GM12892 (cell line): ENCODE results near the gene TXNL1.
"Not testable (repeated sequence)": the region's sequence is repeated elsewhere in the genome, so short reads cannot be mapped to it uniquely, and the experiment has no call there.

Experiments used
- DNase-seq: peaks from one replicate; pipeline ENCODE4 v3.0.0; 2011; ENCODE audit not compliant: insufficient read length
- FAIRE-seq: peaks from 2 replicates; lab custom pipeline; 2011; peaks lifted over from hg19 to GRCh38; lab: Jason Lieb, UNC
- POLR2A ChIP-seq: IDR thresholded peaks from 2 replicates; pipeline ENCODE4 v1.6.1; 2011; ENCODE audit warnings: low read depth, low read length, control low read depth
- POLR2AphosphoS5 ChIP-seq: IDR thresholded peaks from 2 replicates; pipeline ENCODE4 v1.6.1; 2011; ENCODE audit warnings: low read depth, low read length, control low read depth
- TAF1 ChIP-seq: IDR thresholded peaks from 2 replicates; pipeline ENCODE4 v1.6.1; 2011; ENCODE audit warnings: low read depth, mild to moderate bottlenecking, control low read depth, low read length, borderline replicate concordance

Gene TXNL1

GRCh38 chr18:56659111-56659510 is 20.7 kb upstream of the TXNL1 start:
- FAIRE-seq (no peak), DNase-seq (no peak)

GRCh38 chr18:56658261-56658660 is 19.9 kb upstream of the TXNL1 start:
- DNase-seq = no peak
- FAIRE-seq = no peak
- TF ChIP-seq POLR2AphosphoS5 (no peak), TAF1 (no peak), POLR2A (no peak)

More at GRCh38 chr18:56659111-56659510, 20.7 kb upstream of the TXNL1 start:
- TF ChIP-seq POLR2A = no peak

DNA sequence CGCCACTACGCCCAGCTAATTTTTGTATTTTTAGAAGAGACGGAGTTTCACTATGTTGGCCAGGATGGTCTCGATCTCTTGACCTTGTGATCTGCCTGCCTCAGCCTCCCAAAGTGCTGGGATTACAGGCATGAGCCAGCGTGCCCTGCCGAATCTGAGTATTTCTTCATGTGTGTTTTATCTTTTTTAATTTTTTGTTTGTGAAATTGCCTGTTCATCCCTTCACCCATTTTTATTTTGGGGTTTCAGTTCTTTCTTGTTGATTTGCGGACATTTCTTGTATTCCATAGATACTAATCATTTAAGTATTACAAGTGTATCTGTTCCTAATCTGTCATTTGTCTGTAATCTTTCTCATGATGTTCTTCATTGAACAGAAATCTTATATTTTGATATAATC is 15.9 kb upstream of the TXNL1 start:
- DNase-seq, FAIRE-seq: not testable (repeated sequence)

DNA sequence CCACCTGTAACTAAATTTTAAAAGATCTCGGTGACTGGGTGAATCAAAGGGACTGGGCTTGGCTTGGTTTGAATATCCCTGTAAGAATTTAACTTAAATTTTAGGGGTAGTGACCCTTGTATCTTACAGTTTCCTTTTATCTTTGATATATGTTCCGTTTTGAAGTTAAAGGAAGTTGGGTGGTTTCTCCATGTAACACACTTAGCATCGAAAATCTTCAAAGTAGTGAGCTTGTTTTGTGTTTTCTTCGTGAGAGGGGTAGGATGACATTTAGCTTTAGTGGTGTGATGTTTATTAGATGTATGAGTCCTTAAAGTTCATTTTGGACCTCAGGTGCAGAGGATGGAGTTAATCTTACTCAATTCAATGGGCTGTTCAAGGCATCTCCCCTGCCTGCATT is 14.4 kb upstream of the TXNL1 start:
- DNase-seq (no peak), FAIRE-seq (no peak)
- TF ChIP-seq POLR2AphosphoS5 (no peak), TAF1 (no peak), POLR2A (no peak)

DNA sequence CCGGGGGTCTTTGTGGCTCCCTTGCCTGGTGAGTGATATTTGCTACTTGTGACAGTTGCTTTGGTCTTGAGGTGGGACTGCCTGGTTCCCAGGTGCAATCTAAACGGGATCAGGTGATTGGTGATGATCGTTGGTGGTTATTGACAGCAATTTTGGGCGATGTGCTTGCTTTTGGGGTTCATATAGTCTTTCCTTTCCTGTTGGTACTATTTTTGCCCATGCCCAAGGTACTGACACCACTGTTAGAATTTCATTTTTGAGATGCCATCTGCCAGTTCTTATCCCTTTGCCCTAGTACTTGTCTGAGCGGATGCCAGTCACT is 13.3 kb upstream of the TXNL1 start:
- TF ChIP-seq POLR2A (no peak), POLR2AphosphoS5 (no peak), TAF1 (no peak)
- FAIRE-seq (no peak), DNase-seq (no peak)

GRCh38 chr18:56650944-56651770 is 12.8 kb upstream of the TXNL1 start, which contains the start of gene WDR7:
Gene WDR7, plus strand, starts transcription at chr18:56651359. Its CDS starts 21,157 bp downstream, at chr18:56672516.
- TF ChIP-seq POLR2A (peak; percentile 72; the same call in 1 of the 2 replicates), TAF1 (peak; percentile 56; the same call in 1 of the 2 replicates), POLR2AphosphoS5 (peak; percentile 44; the same call in 1 of the 2 replicates)
- FAIRE-seq (peak; percentile 100), DNase-seq (peak; percentile 54)

GRCh38 chr18:56649996-56650395 is 11.6 kb upstream of the TXNL1 start:
- DNase-seq (no peak), FAIRE-seq (no peak)
- no peak for TF ChIP-seq TAF1
- no peak for TF ChIP-seq POLR2A
- TF ChIP-seq POLR2AphosphoS5 = no peak

- FAIRE-seq (peak; percentile 85), DNase-seq (no peak)
- TF ChIP-seq POLR2A (no peak), POLR2AphosphoS5 (no peak), TAF1 (no peak)
Measured at GRCh38 chr18:56647951-56648893, 9.8 kb upstream of the TXNL1 start.

DNA sequence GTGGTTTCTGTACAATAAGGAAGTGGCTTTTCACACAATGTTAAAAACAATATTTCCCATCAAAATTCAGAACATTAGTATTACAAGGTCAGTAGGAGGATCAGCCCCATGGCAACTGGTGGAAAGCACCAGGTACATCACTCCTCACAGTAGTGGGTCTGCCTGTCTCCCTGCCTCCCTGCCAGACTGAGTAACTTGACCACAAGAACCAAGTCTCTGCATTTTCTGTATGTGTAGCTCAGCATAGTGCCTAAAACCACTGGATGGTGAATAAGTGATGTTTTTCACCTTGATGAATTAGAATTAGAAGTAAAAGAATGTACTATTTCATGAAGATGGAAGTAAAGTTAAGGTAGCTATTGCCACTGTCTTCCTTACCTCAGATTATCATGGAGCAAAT is 8.7 kb upstream of the TXNL1 start:
- DNase-seq (no peak), FAIRE-seq (no peak)
- TF ChIP-seq TAF1 = no peak
- no peak for TF ChIP-seq POLR2AphosphoS5
- TF ChIP-seq POLR2A = no peak

GRCh38 chr18:56645415-56646016 is 7.1 kb upstream of the TXNL1 start:
- TF ChIP-seq TAF1 = no peak
- TF ChIP-seq POLR2AphosphoS5 = no peak
- TF ChIP-seq POLR2A = no peak
- peak; percentile 21 for FAIRE-seq
- DNase-seq = no peak

GRCh38 chr18:56643381-56643780 is 5.0 kb upstream of the TXNL1 start:
- DNase-seq = no peak
- FAIRE-seq = no peak
- TF ChIP-seq TAF1 (no peak), POLR2AphosphoS5 (no peak), POLR2A (no peak)
